ENCODE results near the gene CLEC18A. TPM values are rescaled to one million over a fixed set of nuclear protein-coding genes. Genes with fewer than 3 reads are reported as not detected.
"Not testable (repeated sequence)": the region's sequence is repeated elsewhere in the genome, so short reads cannot be mapped to it uniquely, and the experiment has no call there.

The CLEC18A gene
- total RNA-seq, 1 donor from 2014 or later = 0.61 TPM

GRCh38 chr16:69951672-69952031, 518 bp downstream of the CLEC18A start:
- DNase-seq (ENCODE audit: low spot score) = not testable (repeated sequence)

DNA sequence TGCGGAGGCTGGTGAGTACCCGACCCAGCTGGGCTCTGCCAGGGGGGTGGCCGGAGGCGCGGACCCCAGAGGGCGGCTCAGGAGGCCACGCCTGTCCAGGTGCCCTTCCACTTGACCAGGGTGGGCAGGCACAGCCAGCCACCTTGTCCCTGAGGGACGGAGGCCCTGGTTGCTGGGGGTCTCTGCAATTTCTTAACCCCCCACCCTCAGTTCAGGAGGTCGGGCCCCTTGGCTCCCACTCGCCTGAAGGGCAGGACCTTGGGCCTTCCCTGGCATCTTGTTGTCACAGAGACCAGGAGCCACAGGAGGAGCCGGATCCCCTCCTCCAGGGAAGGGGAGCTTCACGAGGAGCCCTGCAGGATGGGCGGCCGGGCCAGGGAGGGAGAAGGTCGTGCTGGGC, 982 bp downstream of the CLEC18A start:
- DNase-seq (ENCODE audit: low spot score) = not testable (repeated sequence)

GRCh38 chr16:69952572-69953355, 1.6 kb downstream of the CLEC18A start:
- peak; percentile 43 for DNase-seq (ENCODE audit: low spot score)

DNA sequence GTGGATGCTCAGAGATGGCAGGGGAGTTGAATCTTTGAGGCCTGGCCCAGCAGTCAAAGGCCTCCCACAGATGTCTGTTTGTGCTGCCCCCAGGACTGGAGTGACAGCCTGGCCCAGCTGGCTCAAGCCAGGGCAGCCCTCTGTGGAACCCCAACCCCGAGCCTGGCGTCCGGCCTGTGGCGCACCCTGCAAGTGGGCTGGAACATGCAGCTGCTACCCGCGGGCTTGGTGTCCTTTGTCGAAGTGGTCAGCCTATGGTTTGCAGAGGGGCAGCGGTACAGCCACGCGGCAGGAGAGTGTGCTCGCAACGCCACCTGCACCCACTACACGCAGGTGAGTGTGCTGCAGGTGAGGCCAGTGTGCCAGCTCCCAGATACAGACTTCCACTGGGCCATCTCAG, 3.1 kb downstream of the CLEC18A start:
- DNase-seq (ENCODE audit: low spot score) = not testable (repeated sequence)

DNA sequence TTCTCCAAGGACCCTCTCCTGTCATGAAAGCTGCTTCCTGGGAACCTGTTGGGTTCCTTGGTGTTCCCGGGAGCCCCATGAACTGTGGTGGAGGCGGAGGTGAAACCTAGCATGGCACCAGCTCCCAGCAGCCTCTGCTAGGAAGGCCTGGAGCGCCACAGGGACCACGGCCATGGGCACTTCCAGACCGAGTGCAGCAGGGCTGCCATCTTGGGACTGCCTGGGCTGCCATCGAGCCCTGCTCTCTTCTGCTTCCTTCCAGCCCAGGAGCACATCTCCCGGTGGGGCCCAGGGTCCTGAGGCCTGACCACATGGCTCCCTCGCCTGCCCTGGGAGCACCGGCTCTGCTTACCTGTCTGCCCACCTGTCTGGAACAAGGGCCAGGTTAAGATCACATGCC, 12.2 kb downstream of the CLEC18A start:
- DNase-seq (ENCODE audit: low spot score) = not testable (repeated sequence)

DNA sequence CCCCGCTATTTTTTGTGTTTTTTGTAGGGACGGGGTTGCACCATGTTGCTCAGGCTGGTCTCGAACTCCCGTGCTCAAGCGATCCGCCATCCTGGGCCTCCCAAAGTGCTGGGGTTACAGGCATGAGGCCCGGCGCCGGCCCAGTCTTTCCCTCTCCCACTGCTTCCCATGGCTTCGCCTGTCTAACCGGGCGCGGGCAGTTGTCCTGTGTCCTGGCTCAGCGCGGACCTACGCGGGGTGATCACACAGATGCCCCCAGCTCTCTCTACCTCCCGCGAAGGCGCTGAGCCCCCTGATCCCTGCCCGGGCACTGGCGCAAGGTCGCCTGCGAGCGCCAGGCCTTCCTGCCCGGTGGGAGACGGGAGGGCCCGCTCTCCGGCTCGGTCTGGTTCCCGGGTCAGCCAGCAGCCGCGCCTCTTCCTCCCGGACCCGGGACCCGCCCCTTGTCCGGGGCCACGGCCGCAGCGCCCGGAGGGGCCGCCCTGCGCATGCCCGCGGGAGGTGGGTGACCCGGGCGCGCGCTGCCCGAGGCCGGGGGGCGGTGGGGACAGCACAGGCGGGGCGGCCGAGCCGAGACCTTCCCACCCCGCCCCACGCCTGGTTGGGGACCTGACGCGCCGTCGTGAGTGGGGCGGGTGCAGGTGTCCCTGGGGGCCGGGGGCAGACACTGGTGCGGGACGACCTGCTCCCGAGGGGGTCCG, 14.0 kb downstream of the CLEC18A start:
- DNase-seq (ENCODE audit: low spot score) = peak; percentile 92

- not testable (repeated sequence) for DNase-seq (ENCODE audit: low spot score)
Measured at GRCh38 chr16:69965661-69966054, 14.5 kb downstream of the CLEC18A start.

- not testable (repeated sequence) for DNase-seq (ENCODE audit: low spot score)
Measured at GRCh38 chr16:69967688-69968087, 16.6 kb downstream of the CLEC18A start.

DNA sequence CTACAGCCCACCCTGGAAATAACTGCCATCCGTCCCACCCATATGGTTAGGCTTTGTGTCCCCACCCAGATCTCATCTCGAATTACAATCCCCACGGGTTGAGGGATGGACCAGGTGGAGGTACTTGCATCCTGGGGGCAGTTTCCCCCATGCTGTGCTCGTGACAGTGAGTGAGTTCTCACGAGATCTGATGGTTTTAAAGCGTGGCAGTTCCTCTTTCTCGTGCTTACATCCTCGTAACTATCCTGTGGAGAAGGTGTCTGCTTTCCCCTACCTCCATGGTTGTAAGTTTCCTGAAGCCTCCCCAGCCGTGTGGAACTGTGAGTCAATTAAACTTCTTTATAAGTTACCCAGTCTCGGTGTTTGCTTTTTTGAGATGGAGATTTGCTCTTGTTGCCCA, 17.0 kb downstream of the CLEC18A start:
- DNase-seq (ENCODE audit: low spot score) = not testable (repeated sequence)

GRCh38 chr16:69969657-69970056, 18.5 kb downstream of the CLEC18A start:
- not testable (repeated sequence) for DNase-seq (ENCODE audit: low spot score)

GRCh38 chr16:69972120-69972519, 21.0 kb downstream of the CLEC18A start:
- DNase-seq (ENCODE audit: low spot score) = not testable (repeated sequence)

- DNase-seq (ENCODE audit: low spot score) = not testable (repeated sequence)
Measured at GRCh38 chr16:69972935-69973334, 21.8 kb downstream of the CLEC18A start.

DNA sequence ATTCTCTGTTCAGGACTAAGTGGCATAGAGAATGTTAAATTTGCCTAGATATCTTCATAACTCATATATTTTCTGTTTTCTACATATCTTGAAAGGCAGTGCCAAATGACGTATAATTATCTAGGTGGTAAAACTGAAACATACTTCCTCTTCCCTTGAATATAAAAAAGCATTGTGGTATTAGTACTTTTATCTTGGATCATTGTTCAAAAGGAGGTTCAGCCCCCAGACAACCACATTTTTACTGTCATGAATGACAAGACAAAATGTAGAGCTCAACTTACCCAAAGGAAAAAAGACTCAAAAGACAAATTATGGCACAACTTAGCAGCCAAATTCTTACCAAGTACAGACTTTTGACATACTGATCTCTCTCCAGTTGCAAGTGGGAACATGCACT, 34.1 kb downstream of the CLEC18A start:
- DNase-seq (ENCODE audit: low spot score) = not testable (repeated sequence)

GRCh38 chr16:69997956-69998355, 46.8 kb downstream of the CLEC18A start:
- not testable (repeated sequence) for DNase-seq (ENCODE audit: low spot score)

DNA sequence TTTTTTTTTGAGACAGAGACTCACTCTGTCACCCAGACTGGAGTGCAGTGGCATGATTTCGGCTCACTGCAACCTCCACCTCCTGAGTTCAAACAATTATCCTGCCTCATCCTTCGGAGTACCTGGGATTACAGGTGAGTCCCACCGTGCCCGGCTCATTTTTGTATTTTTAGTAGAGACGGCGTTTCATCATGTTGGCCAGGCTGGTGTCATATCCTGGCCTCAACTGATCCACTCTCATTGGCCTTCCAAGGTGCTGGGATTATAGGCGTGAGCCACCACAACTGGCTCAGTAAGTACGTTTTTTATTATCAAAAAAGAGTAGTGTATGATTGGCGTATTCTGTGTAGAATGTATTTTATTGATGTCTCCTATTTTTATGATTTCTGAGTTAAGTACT, 48.7 kb downstream of the CLEC18A start:
- not testable (repeated sequence) for DNase-seq (ENCODE audit: low spot score)

DNA sequence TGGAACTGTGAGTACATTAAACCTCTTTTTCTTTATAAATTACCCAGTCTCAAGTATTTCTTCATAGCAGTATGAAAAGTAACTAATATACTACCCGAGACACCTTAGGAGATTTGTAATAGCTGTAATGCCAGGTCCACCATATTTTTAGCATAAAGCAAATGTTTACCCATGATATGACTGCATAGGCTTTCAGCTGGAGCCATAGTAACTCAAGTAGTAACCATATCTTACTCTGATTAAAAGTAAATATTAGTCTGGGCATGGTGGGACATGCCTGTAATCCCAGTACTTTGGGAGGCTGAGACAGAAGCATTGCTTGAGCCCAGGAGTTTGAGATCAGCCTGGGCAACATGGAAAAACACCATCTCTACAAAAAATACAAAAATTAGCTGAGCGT, 52.4 kb downstream of the CLEC18A start:
- DNase-seq (ENCODE audit: low spot score) = not testable (repeated sequence)

- not testable (repeated sequence) for DNase-seq (ENCODE audit: low spot score)
Measured at GRCh38 chr16:70008604-70009003, 57.5 kb downstream of the CLEC18A start.

DNA sequence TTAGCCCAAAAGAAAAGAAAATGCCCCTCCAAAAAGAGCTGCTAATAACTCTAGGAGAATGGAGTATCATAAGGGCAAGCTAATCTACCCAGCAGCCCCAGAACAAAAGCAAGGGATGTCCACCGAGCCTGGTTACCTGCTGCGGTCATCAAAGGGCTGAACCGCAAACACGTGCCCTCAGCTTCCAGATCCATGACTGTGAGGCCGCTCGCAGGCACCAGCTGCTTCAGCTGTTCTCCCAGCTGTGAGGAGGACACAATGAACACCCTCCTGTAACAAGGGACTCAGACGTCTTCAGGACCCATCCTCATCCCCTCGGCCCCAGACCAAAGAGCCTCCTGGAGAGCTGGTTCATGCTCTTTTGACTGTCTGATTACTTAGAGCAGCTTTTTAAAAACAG, 59.5 kb downstream of the CLEC18A start:
- not testable (repeated sequence) for DNase-seq (ENCODE audit: low spot score)

DNA sequence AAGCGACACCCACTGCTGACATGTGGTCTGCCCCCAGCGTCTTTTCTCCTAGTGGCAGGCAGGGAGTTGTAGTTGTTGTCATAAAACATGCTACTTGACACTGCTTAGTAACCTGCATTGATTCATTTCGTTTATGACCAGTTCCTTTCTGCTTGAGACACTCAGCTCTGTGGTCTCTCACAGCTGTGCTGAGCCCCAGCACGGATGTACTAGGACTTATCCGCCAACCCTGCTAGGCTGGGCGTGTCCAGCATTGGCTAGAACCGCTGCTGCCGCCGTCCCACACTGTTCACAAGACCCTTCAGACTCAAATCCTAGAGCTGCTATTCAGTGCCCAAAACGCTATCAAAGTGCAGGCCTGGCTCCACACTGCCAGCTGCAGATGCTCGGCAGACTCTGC, 60.0 kb downstream of the CLEC18A start:
- not testable (repeated sequence) for DNase-seq (ENCODE audit: low spot score)

- not testable (repeated sequence) for DNase-seq (ENCODE audit: low spot score)
Measured at GRCh38 chr16:70012354-70012753, 61.2 kb downstream of the CLEC18A start.

DNA sequence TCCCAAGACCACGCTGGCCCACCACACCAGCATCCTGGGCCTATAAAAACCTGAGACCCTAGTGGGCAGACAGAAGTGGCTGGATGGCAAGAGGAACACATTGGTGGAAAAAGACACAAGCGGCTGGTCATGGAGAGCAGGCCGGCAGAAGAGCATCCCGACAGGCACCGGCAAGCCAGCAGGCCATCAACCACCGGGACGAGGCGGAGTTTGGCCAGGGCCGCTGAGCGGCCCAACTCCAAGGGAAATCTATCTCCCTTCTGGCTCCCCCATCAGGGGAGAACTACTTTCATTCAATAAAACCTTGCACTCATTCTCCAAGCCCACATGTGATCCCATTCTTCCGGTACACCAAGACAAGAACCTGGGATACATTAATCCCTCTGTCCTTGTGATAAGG, 61.8 kb downstream of the CLEC18A start:
- DNase-seq (ENCODE audit: low spot score) = not testable (repeated sequence)

Measured in mesenteric fat pad (tissue), 1 donor.